GM21619 (cell line): ENCODE data around the gene SLC47A1.
"Not testable (repeated sequence)": the region's sequence is repeated elsewhere in the genome, so short reads cannot be mapped to it uniquely, and the experiment has no call there.

Source experiments
- ATAC-seq: cut with Tn5 transposase; IDR thresholded peaks from one replicate; pipeline ENCODE4 v1.9.1; 2021; ENCODE audit not compliant: unreplicated experiment

The SLC47A1 gene

DNA sequence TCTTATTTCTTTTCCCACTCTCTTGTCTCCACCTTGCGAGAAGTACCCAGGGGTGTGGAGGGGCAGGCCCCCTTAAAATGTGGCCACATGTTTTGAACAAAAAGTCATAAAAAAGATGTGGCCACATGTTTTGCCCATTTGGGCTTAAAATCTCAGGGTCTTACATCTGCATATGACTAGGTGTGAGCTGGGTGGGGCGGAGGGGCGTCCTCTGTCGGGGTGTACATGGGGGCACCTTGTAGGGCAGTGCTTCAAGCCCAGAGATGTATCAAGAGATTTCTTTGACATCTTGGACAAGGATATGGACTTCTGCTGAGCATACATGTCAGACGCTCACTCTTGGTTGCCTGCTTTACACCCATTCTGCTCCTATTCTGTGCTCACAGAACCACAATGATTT, 13.0 kb upstream of the SLC47A1 start:
- ATAC-seq, result no peak

DNA sequence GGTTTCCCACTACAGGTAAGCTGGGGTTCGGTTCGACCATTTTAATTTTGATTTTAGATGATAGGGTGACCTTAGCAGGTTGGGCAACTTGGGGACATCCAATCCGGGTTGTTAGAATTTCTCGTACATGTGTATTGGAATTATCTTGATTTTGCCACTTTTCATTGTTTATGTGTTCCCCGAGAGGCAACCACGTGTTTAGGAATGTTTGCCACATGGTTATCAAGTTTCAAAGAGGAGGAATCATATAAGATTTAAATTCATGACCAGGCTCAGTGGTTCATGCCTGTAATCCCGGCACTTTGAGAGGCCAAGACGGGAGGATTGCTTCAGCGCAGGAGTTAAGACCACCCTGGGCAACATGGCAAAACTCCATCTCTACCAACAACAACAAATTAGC, 10.0 kb upstream of the SLC47A1 start:
- ATAC-seq, result no peak

DNA sequence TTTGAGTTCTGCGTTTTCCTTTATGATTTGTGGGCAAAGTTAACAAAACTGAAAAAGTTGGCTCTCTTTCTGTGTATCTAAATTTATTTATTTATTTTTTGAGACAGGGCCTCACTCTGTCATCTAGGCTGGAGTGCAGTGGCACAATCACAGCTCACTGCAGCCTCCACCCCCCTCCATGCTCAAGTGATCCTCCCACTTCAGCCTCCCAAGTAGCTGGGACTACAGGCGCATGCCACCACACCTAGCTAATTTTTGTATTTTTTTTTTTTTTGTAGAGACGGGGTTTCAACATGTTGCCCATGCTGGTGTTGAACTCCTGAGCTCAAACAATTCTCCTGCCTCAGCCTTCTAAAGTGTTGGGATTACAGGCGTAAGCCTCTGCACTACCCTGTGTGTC, 6.7 kb upstream of the SLC47A1 start:
- ATAC-seq, result not testable (repeated sequence)

DNA sequence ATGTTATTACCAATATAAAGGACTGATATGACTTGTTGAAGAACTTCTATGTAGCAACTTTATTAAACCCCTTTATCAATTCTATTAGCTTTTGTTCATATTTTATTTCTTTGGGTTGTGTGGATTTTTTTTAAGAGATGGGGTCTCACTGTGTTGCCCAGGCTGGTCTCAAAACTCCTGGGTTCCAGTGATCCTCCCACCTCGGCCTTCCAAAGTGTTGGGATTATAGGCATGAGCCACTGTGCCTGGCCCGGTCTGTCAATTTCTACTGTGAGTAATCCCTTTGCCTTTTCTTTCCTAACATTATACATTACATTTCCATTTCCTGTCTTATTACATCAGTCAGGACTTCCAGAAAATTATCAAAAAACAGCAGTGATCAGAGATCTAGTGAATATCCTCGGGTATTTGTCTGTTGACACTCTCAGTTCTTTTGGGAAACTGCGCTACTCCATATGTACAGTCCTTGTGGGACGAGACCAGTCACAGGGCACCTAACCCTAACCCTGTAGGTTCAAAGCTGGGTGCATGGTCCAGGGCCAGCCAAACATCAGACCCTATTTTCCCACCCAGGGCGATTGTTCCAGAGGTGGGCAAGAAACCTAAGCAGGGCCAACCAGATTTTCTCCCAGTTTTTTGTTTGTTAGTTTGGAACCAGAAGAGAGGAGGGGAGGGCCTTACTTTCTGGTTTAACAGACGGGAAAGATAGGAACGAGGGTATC, 1.7 kb upstream of the SLC47A1 start:
- ATAC-seq, result no peak

DNA sequence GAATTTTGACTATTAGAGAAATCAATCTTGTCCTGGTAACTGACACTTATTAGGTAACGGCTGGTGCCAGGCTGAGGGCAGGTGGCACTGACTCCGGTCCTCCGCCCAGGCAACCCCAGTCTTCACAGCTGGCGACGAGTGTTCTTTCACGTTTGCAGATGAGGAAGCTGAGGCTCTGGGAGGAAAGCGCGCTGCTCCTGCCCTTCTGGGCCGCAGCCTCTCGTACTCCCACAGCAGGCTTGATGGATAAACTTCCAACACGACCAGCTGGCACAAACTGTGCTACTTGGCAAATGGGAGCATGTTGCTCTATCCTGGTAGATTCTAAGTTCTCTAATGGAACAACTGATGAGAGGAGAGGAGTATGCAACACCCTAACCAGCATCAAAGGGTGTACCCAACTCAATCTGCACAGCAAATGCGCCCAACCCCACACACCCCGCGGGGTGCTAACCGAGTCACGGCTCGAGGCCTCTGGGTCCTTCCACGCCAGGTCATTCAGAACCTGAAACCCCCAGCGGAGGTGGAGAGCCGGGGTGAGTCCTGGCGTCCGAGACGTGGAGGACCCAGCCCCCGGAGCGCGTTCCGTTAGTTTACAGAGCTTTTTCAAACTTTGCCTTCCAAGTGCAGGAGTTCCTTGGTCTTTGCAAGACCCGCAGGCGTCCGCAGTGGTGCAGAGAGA, 477 bp upstream of the SLC47A1 start:
- ATAC-seq, result no peak

DNA sequence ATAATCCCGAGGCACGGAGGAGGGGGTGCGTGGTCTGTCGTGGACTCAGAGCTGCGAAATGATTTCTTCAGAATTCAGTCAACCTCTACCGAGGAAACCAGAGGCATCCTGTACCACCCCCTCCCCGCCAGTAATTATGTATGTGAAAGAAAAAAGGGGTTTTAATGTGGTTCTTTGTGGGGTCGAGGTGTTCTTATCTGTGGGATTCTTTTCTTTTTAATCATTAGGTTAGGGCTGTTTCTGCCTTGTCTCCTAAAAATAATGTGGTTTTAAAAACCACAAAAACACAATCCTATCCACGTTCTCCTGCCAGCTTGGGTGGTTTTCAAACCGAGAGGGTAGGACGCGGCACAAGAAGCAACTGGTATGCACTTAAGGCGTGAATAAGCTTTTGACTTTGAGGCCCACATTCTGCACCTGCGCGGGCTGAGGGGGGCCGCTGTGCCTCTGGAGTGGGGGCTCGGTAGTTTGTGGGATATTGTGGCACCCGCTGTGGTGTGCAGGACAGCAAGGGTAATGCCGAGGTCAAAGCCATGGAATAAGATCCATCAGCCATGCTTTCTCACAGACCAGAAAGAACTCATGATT, 1.0 kb downstream of the SLC47A1 start:
- ATAC-seq, result no peak

DNA sequence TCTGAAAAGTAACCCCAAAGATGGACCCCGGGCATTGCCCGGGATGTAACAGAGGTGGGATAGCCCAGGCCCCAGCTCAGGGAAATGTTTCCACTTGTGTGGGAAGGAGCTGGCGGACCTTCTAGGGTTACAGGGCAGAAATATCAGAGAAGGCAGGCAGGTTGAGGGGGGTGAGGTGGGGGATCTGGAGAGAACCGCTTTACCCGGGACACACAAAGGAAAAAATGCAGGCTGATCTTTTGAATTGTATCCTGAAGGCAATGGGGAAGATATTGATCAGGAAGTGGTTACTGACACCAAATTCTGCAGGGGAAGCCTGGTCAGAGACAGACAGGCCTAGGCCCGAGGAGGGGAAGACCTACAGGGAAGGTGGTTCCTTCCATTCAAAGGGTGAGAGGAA, 3.5 kb downstream of the SLC47A1 start:
- no peak for ATAC-seq

DNA sequence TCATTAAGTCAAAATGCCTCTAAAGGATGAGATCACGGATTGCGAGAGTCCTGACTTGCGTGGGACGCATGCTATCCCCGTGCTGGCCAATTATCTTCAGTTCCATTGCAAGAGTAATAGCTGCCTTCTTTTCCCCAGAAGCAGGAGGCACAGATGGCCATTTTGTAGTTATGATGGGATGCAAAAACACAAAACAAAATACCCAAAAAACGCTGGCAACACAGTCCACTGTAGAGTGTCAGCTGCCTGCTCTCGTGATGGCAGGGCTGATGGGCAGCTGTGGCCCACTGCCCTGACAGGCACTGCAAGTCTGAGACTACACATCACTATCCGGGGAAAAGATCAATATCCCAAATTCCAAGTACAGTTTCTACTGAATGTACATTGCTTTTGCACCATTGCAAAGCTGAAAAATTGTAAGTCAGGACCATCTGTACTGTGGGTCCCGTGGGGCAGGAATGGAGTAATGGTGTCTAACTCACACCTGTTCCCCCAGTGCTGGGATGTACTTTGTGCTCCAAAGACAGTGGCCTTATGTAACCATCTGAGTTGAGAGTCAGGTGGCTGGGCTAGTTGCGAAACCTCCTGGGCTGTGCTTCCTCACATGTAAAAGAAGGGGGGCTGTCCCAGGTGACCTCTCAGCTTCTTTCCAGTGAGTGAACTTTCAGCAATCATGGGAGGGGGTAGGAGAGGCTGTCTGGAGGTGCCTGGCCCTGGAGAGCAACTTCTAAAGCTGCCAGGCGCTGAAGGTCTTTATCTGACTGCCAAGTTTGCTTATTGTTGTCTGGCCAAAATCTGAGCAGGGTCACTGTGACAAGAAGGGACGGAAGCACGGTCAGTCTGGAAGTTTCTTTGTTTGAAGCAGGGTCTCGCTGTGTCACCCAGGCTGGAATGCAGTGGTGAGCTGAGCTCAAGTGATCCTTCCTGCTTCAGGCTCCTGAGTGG, 4.7 kb downstream of the SLC47A1 start:
- no peak for ATAC-seq

DNA sequence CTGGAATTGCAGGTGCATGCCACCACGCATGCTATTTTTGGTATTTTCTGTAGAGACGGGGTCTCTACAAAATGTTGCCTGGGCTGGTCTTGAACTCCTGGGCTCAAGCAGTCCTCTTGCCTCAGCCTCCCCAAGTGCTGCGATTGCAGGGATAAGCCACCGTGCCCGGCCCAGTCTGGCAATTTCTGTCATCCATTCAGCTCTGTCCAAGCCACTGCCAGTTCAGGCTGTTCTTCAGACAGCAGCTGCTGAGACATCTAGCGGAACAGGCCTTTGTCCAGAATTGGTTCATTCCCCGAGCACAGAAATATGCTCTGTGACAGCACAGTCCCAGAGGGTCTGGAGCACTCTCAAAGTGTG, 5.4 kb downstream of the SLC47A1 start:
- ATAC-seq, result no peak

DNA sequence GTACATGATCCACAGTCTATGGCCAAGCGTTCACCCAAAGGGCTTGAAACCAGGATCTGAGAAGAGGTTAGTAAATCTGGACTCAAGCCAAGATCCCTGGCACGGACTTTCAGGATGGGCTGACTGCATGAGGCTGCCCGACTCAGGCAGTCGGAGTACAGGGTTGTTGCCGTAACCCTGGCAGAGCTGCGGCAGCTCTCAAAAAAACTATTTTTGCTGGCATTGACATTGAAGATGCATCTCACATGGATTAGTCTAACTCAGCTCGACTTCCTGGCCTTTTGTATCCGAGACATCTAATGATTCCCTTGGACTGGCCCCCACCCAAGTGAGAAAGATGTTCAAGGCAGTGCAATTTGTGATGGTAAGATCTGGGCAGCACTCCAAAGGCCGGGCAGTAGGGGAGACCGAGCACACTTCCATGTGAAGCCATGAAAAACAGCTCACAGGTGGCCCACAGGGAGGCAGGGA, 6.2 kb downstream of the SLC47A1 start:
- ATAC-seq, result no peak

DNA sequence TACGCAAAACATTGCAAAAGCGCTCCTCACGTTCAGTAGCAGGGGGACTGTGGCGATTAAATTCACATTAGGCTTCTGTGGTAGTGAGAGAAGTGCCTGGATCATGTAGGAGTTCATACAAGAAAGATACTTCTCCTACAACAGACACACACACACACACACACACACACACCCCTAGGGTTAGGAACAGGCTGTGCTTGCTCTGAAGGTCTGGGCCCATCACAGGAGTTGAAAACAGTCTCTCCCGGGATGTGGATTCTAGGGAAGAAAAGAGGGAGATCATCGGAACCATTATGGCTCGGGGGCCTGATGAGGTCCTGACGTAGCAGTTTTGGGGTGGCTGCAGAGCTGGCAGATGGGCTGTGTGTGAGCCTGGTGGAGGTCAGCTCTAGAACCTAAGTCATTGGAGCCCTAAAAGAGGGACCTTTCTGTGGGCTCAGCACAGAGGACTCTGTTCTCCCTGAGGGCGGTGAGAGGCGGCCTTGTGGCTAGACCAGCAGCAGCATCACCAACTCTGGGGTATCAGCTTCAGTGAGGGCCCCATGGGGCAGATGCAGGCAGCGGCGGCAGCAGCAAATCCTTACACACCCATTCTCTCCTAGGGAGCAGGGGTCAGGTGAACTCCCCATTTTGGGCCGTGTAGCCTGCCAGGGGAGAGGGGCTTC, 7.2 kb downstream of the SLC47A1 start:
- no peak for ATAC-seq

DNA sequence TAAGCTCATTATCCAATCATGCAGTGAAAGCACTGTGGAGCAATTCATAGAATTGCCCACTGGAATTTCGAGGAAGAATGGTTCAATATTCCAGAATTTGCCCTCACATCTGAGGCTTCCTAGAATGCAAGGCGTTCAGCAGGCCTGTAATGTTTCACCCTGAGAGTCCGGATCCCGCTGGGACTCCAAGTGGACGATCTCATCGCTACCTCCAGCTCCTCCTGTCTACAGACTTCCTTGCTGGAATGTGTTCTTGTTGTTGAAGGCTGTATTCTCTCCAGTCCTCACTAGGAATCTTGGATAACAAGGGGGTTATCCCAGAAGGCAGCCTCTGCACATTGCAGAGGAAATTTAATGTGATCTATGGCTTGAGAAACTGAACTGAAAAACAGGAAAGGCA, 7.8 kb downstream of the SLC47A1 start:
- ATAC-seq, result no peak

DNA sequence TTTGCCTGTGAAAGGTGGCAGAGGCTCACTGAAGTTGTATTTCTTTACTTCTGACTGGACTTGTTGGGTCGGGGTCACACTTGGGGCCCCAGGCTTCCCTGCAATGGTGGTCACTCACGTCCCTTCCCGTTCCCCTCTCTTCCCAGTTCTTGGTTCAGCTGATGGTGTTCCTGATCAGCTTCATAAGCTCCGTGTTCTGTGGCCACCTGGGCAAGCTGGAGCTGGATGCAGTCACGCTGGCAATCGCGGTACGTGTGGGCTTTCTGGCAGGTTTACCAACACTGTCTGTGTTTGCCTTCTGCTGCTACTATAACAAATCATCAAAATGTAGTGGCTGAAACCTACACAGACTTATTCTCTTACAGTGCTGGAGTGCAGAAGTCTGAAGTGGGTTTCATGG, 8.6 kb downstream of the SLC47A1 start:
- ATAC-seq, result no peak

DNA sequence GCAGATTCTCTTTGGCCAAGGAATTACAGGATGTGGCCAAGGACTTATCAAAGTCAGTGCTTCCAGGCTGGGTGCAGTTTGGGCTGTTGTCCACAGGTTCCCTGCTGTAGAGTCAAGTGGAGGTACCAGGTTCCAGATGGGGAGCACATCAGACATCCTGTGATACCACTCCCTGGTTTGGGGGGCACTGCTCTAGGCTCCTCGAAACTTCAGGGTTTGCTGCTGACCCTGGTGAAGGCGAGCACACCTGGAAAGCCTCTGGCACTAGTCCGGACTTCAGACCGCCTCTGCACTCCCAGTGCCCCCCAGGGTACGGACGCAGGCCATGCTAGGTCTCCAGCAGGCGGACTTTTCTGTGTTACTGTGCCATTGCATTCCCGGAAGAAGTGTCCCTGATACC, 10.7 kb downstream of the SLC47A1 start:
- no peak for ATAC-seq

DNA sequence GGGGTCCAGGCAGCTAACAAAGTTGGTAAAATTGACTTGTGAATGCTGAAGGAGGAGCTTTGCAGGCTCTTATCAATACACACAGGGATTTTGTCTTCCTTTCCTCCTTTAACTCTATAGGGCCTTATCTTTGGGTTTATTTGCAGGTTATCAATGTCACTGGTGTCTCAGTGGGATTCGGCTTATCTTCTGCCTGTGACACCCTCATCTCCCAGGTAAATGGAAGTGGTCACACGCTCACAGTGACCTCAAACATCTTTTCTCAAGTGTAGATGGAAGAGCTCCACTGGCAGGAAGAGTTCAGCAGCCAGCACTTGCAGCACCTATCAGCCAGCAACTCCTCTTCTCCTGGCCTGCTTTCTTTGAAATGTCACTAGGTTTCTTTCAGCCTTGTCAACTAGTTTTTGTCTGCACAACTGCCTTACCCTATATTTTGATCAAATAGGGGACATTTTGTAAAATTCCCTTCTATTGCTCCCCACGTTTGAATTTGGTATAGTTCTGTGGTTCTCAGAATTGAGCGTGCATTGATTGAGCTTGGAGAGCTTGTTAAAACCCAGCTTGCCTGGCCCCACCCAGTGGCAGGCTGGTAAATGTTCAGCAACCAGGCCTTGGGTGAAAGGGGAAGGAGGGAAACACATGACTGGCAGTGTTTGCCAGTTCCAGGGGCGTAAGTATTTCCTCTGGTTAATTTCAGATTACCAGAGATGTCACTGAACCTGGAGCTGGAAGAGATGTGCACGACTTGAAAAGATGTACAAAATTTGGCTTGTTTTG, 12.8 kb downstream of the SLC47A1 start:
- no peak for ATAC-seq

DNA sequence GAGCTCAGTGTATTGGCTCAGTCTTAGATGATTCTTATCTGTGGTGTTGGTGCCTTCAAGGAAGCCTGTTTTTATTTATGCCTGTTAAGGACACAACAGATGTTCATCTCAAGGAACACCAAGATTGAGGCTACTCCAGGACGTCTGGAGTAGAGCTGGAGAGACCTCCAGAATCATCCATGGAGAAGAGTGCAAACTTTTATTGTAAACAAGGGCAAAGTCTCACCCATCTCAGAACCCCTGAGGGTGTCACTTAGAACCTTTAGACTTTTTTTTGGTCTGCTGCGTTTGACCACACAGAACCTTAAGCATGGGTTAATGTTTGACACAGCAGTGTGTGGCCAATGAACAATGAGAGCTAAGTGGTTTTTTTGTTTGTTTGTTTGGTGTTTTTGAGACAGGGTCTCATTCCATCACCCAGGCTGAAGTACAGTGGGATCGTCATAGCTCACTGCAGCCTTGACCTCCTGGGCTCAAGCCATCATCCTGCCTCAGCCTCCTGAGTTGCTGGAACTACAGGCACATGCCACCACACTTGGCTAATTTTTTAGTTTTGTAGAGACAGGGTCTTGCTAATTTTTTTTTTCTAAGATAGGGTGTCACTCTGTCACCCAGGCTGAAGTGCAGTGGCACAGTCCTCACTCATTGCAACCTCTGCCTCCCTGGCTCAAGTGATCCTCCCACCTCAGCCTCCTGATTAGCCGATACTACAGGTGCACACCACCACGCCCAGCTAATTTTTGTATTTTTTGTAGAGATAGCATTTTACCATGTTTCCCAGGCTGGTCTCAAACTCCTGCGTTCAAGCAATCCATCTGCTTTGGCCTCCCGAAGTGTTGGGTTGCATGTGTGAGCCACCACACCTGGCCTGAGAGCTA, 16.3 kb downstream of the SLC47A1 start:
- ATAC-seq, result no peak

DNA sequence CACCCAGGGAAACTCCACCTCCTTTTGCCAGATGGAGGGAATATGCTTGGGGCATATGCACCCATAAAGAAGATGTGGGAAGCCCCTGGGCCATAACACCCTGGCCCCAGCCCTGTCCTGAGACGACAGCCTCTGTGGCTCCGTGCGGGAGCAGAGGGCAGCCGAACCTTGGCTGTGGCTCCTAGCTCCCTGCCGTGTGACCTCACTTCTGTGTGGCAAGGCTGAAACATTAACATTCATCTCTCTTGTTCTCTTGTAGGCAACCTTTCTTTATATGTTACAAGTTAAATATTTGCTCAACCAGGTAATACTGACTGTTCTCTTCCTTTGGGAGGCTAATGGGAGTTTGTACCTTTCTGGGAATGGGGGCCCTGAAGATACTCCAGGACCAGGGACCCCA, 17.5 kb downstream of the SLC47A1 start:
- ATAC-seq, result no peak

DNA sequence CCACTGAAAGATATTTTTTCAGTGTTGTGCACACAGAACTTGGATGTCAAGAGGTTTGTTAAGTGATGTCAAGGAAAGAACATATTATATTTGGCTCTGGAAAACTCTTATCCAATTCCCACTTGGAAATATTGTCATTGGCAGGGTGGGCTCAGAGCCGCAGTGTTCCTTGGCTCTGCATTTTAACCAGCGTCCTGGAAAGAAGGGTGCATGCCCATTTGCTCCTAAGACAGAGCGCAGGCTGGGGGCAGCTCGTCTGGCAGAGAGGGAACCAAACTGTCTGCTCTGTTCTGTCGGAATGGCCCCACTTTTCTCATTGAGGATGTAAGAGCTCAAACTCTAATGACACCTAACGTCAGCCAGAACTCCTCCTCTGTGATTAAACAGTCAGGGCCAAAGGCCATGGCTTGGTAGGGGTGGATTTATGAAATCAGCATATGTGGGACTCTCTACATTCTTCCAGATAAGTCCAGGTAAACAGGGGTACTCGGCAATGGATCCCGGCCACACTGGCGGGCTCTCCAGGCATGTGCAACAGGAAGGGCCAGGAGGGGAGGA, 18.0 kb downstream of the SLC47A1 start:
- no peak for ATAC-seq

DNA sequence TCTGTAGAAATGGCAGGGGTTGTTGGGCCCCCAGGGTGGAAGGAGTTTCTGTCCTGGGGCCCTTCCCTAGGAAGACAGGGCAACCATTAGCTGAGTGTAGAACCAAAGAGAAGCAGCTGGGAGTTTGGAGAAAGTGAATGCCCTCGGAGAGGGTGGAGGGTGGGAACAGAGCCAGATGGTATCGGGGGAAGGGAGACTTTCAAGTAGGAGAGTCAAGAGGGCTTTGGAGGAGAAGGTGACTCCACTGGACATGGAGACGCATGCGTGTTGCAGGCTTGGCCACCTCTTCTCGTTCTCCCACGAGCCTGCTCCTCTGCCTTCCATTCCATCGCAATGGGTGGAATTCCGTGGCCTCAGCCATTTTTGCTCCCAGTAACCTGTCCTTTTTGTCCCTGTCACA, 19.4 kb downstream of the SLC47A1 start:
- no peak for ATAC-seq
